Measurements from ENCODE around the gene PROSER3.

PROSER3 gene

DNA sequence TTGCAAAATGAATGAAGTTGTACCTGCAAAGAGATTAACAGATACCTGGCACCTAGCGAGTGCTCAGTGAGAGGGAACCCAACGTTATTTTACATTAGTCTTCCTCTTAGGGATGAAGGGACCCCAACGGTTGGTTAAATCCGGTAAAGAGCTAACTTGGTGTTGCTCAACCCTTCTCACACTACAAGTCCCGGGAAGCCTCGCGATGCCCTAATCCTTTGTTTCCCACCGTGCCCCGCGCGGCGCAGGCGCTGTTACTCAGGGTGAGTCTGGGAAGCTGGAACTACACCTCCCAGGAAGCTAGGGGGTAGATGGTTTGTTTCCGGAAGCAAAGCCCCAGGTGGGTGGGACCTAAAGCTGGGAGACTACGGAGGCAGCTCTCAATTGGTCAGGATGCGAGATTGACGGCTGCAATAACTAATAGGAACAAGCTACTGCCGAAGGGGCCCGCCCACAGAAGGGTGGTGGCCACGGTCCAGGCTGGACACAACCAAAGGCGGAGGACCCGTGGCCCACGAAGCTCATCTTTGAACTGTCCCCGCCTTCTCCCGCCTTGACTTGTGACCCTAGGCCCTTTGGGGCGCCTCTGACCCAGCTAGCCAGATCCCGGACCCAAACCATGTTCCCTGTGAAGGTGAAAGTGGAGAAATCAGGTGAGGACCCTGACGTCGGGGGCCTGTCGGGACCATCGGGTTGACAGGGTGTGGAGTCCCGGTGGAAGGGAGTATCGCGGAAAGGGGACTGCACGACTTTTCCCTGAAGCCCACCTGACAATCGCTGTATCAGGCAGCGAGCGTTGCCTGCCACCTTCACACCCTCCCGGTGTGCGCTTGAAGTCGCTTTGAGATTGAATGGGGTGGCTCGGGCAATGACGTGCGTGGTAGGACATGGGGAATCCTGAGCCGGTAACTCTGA is 9.6 kb upstream of the PROSER3 start, which contains the start of gene LIN37:
LIN37 (plus strand) TSS at position 471 of the 915 bp plus-strand sequence; CDS start at position 620, 149 bp downstream.
- no peaks in the 10 kb centered on the region for H3F3A ChIP-seq (ENCODE audit: insufficient read depth, low read length)
- no peak within 1 kb of the TSS for H2AFZ ChIP-seq (ENCODE audit: low read length)
- peak within 1 kb of the TSS; percentile 86 for H3K4me3 ChIP-seq (ENCODE audit: low read depth, low read length, poor library complexity, severe bottlenecking)
- H3K4me2 ChIP-seq (ENCODE audit: low read length): peak within 1 kb of the TSS; percentile 85
- H3K79me2 ChIP-seq (ENCODE audit: insufficient read depth, low read length): no peaks in the 10 kb centered on the region
- peak within 1 kb of the TSS; percentile 22 for H3K27ac ChIP-seq (ENCODE audit: low read depth, low read length, poor library complexity, severe bottlenecking)
- H3K9me2 ChIP-seq (ENCODE audit: low read depth, low read length): no peaks in the 10 kb centered on the region
- peak within 1 kb of the TSS; percentile 78 for H3K9ac ChIP-seq (ENCODE audit: low read length)
- TF ChIP-seq, protein P1, sequence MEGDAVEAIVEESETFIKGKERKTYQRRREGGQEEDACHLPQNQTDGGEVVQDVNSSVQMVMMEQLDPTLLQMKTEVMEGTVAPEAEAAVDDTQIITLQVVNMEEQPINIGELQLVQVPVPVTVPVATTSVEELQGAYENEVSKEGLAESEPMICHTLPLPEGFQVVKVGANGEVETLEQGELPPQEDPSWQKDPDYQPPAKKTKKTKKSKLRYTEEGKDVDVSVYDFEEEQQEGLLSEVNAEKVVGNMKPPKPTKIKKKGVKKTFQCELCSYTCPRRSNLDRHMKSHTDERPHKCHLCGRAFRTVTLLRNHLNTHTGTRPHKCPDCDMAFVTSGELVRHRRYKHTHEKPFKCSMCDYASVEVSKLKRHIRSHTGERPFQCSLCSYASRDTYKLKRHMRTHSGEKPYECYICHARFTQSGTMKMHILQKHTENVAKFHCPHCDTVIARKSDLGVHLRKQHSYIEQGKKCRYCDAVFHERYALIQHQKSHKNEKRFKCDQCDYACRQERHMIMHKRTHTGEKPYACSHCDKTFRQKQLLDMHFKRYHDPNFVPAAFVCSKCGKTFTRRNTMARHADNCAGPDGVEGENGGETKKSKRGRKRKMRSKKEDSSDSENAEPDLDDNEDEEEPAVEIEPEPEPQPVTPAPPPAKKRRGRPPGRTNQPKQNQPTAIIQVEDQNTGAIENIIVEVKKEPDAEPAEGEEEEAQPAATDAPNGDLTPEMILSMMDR (IDR thresholded peaks at IDR 0.05; ENCODE audit: low read length): no peak
- TF ChIP-seq EZH2 (IDR thresholded peaks at IDR 0.05; ENCODE audit: borderline replicate concordance, low read length): no peak
- peaks cover 41% of the 10 kb centered on the region for H3K4me1 ChIP-seq (ENCODE audit: insufficient read depth, low read length, severe bottlenecking)
- no peaks in the 10 kb centered on the region for H3K9me3 ChIP-seq (ENCODE audit: low read length)
- H3K27me3 ChIP-seq (ENCODE audit: insufficient read depth, low read length): no peaks in the 10 kb centered on the region
- no peaks in the 10 kb centered on the region for H4K20me1 ChIP-seq (ENCODE audit: insufficient read depth, low read length)
- H3K36me3 ChIP-seq (ENCODE audit: insufficient read depth, low read length): 0 out of 2 replicates have a peak, but pooled peaks cover 3% of the 10 kb centered on the region

DNA sequence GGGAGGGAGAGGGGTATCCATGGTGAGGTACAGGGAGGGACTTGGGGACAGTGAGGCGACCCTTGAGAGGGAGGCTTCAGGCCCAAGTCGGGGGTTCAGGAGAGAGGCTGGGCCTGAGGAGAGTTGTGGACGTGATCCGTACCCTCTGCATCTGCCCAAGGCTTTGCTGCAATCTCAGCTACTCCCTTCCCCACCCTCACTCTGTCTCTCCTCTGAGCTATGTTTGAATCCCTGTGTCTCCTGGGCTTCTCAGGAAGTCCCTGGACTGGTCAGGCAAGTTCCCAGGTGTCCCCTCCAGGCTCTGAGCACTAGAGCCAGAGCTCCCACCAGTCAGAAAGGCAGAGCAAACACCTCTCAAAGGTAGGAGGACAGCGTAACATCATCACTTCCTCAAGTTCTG is 7.8 kb upstream of the PROSER3 start:
- H3K9ac ChIP-seq (ENCODE audit: low read length): no peak overlapping the region

DNA sequence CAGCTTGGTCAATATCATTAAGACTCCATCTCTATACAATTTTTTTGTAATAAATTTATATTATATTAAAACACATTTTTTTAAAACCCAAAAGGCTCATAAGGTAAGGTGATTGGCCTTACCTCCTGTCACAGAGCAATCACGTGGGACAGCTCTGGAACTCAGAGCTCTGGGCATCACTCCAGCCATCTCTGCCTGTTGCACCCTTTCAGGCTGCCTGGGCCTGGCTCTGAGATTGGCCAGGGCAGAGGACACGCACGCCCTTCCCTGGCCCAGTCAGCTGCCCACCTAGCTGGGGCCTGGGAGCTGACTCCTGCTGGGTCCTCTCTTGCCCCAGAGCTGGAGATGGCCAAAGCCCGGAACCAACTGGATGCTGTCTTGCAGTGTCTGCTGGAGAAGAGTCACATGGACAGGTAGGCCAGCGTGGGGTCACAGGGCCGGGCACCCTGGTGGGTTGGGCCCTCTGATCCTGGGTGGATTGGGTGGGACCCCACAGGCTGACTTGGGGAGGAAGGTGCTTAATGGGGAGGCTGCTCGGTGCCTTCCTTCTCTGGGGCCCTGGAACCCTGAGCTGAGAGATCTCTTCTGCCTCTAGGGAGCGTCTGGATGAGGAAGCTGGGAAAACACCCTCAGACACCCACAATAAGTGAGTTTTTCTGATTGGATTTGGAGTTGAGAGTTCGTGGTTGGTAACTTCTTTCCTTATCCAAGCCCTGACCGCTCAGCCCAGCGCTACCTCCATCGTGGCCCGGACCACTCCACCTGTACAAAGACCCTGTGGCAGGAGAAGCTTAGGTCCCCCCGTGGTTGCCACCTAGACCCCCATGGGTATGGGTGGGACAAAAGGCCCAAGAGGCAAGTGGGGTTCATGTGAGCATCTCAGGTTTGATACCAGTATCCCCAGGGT is 5.9 kb upstream of the PROSER3 start:
- Histone ChIP-seq H3K9me3 (ENCODE audit: low read length) (no peaks in the 10 kb centered on the region), H3K27me3 (ENCODE audit: insufficient read depth, low read length) (no peaks in the 10 kb centered on the region), H3K4me1 (ENCODE audit: insufficient read depth, low read length, severe bottlenecking) (peaks cover 18% of the 10 kb centered on the region), H3K4me2 (ENCODE audit: low read length) (no peak overlapping the region), H3K9ac (ENCODE audit: low read length) (no peak overlapping the region), H3K79me2 (ENCODE audit: insufficient read depth, low read length) (no peaks in the 10 kb centered on the region), H2AFZ (ENCODE audit: low read length) (no peak overlapping the region), H4K20me1 (ENCODE audit: insufficient read depth, low read length) (no peaks in the 10 kb centered on the region), H3K27ac (ENCODE audit: low read depth, low read length, poor library complexity, severe bottlenecking) (no peak overlapping the region), H3K4me3 (ENCODE audit: low read depth, low read length, poor library complexity, severe bottlenecking) (no peak overlapping the region), H3K36me3 (ENCODE audit: insufficient read depth, low read length) (0 out of 2 replicates have a peak, but pooled peaks cover 3% of the 10 kb centered on the region), H3K9me2 (ENCODE audit: low read depth, low read length) (no peaks in the 10 kb centered on the region), H3F3A (ENCODE audit: insufficient read depth, low read length) (no peaks in the 10 kb centered on the region)
- TF ChIP-seq, protein P1 (IDR thresholded peaks at IDR 0.05; ENCODE audit: low read length): no peak
- no peak for TF ChIP-seq EZH2 (IDR thresholded peaks at IDR 0.05; ENCODE audit: borderline replicate concordance, low read length)

More for the DNA sequence above, 7.8 kb upstream of the PROSER3 start:
- H3K36me3 ChIP-seq (ENCODE audit: insufficient read depth, low read length): 0 out of 2 replicates have a peak, but pooled peaks cover 3% of the 10 kb centered on the region
- H3K27me3 ChIP-seq (ENCODE audit: insufficient read depth, low read length): no peaks in the 10 kb centered on the region
- no peaks in the 10 kb centered on the region for H3F3A ChIP-seq (ENCODE audit: insufficient read depth, low read length)
- TF ChIP-seq, protein P1 (IDR thresholded peaks at IDR 0.05; ENCODE audit: low read length): no peak
- TF ChIP-seq EZH2 (IDR thresholded peaks at IDR 0.05; ENCODE audit: borderline replicate concordance, low read length): no peak
- H3K79me2 ChIP-seq (ENCODE audit: insufficient read depth, low read length): no peaks in the 10 kb centered on the region
- H2AFZ ChIP-seq (ENCODE audit: low read length): no peak overlapping the region
- no peak overlapping the region for H3K4me2 ChIP-seq (ENCODE audit: low read length)
- H3K27ac ChIP-seq (ENCODE audit: low read depth, low read length, poor library complexity, severe bottlenecking): no peak overlapping the region
- H3K9me2 ChIP-seq (ENCODE audit: low read depth, low read length): no peaks in the 10 kb centered on the region
- peaks cover 29% of the 10 kb centered on the region for H3K4me1 ChIP-seq (ENCODE audit: insufficient read depth, low read length, severe bottlenecking)
- H3K9me3 ChIP-seq (ENCODE audit: low read length): no peaks in the 10 kb centered on the region
- no peak overlapping the region for H3K4me3 ChIP-seq (ENCODE audit: low read depth, low read length, poor library complexity, severe bottlenecking)
- no peaks in the 10 kb centered on the region for H4K20me1 ChIP-seq (ENCODE audit: insufficient read depth, low read length)

Measured in OCI-LY1 (cell line).